ENCODE data around the gene IL1F10.

- TF ChIP-seq EP300 (IDR thresholded peaks at IDR 0.05; ENCODE audit: borderline replicate concordance in 1 of 2, low read depth in 2 of 2, low read length in 2 of 2): no peak
- no peak for TF ChIP-seq CTCF (IDR thresholded peaks at IDR 0.05; ENCODE audit: control extremely low read depth in 1 of 3, insufficient read depth in 1 of 3, low read depth in 1 of 3, low read length in 3 of 3)
- no peak for TF ChIP-seq TBP (IDR thresholded peaks at IDR 0.05; ENCODE audit: low read depth, low read length)
- no peak for TF ChIP-seq POLR2A (IDR thresholded peaks at IDR 0.05; ENCODE audit: control extremely low read depth in 1 of 2, low read depth in 2 of 2, low read length in 2 of 2)
- TF ChIP-seq SP2 (IDR thresholded peaks at IDR 0.05; ENCODE audit: low read length): no peak
- TF ChIP-seq RFX5 (IDR thresholded peaks at IDR 0.05; ENCODE audit: borderline replicate concordance, low read depth, low read length): no peak
Observed at GRCh38 chr2:113034016-113034415, 33.8 kb upstream of the IL1F10 start.
